ENCODE results near the gene PIGQ. TPM values are rescaled to one million over a fixed set of nuclear protein-coding genes. Genes with fewer than 3 reads are reported as not detected.

PIGQ gene
- total and polyA plus RNA-seq, 2 of the 13 experiments (the other 11 are each of a cell fraction or from before 2014, with no cell fraction given), result 7.7 to 19.7 TPM

DNA sequence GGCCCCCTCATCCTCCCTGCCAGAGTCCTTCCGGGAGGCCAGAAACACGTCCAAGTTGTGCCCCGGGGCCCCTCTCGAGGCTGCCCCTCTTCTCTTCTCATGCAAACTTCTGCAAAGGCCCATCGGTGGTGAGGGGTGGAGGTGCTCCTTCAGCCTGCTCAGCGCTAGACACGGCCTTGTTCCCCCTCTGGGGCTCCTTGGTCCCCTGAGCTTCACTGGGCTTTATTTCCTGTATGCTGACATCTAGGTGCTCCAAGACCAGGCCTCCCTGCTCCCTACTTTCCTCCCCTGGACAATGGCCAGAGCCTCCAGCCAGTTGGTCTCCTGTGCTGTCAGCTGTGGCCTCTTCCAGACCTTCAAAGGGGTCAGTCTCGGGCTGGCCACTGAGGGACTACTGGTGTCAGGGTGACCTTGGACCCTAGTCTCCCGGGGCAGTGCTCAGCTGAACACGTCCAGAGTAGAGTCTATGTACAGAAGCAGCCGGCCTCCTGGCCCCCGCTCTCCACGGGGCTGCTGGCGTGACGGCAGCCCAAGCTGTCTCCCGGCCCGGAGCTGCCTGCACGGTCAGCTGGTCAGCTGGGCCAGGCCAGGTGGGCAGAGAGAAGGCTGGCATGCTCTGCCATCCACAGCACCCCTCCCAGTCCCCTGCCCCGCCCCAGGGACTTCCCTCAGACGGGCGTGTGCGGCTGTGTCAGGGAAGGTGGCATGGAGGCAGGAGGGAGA is 11.3 kb upstream of the PIGQ start (continued):
- TF ChIP-seq, protein P1, sequence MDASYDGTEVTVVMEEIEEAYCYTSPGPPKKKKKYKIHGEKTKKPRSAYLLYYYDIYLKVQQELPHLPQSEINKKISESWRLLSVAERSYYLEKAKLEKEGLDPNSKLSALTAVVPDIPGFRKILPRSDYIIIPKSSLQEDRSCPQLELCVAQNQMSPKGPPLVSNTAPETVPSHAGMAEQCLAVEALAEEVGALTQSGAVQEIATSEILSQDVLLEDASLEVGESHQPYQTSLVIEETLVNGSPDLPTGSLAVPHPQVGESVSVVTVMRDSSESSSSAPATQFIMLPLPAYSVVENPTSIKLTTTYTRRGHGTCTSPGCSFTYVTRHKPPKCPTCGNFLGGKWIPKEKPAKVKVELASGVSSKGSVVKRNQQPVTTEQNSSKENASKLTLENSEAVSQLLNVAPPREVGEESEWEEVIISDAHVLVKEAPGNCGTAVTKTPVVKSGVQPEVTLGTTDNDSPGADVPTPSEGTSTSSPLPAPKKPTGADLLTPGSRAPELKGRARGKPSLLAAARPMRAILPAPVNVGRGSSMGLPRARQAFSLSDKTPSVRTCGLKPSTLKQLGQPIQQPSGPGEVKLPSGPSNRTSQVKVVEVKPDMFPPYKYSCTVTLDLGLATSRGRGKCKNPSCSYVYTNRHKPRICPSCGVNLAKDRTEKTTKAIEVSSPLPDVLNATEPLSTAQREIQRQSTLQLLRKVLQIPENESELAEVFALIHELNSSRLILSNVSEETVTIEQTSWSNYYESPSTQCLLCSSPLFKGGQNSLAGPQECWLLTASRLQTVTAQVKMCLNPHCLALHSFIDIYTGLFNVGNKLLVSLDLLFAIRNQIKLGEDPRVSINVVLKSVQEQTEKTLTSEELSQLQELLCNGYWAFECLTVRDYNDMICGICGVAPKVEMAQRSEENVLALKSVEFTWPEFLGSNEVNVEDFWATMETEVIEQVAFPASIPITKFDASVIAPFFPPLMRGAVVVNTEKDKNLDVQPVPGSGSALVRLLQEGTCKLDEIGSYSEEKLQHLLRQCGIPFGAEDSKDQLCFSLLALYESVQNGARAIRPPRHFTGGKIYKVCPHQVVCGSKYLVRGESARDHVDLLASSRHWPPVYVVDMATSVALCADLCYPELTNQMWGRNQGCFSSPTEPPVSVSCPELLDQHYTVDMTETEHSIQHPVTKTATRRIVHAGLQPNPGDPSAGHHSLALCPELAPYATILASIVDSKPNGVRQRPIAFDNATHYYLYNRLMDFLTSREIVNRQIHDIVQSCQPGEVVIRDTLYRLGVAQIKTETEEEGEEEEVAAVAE (CRISPR knock-in tag; IDR thresholded peaks at IDR 0.05; ENCODE audit: borderline replicate concordance), result no peak
- TF ChIP-seq ZBTB2 (CRISPR knock-in tag; IDR thresholded peaks at IDR 0.05; ENCODE audit: low read depth) (no peak), POLR2G (IDR thresholded peaks at IDR 0.05; ENCODE audit: low read depth, low read length) (no peak), ZNF510 (CRISPR knock-in tag; IDR thresholded peaks at IDR 0.05; ENCODE audit: low read depth) (0 out of 2 replicates have a peak, but pooled peaks have one; percentile 34), SALL1 (CRISPR knock-in tag; IDR thresholded peaks at IDR 0.05) (peak; percentile 91), KLF16 (CRISPR knock-in tag; IDR thresholded peaks at IDR 0.05) (peak in 1 of 2 experiments; percentile 43; a peak in 1 of 4 replicates), ZNF550 (CRISPR knock-in tag; IDR thresholded peaks at IDR 0.05; ENCODE audit: borderline replicate concordance) (no peak), UBTF (CRISPR knock-in tag; IDR thresholded peaks at IDR 0.05) (peak; percentile 78), ZNF101 (CRISPR knock-in tag; IDR thresholded peaks at IDR 0.05; ENCODE audit: borderline replicate concordance, low read depth) (no peak), ZNF562 (CRISPR knock-in tag; IDR thresholded peaks at IDR 0.05; ENCODE audit: borderline replicate concordance) (no peak), ETV6 (CRISPR knock-in tag; conservative IDR thresholded peaks at IDR 0.05) (no peak), PREB (CRISPR knock-in tag; IDR thresholded peaks at IDR 0.05) (no peak), ZNF121 (CRISPR knock-in tag; IDR thresholded peaks at IDR 0.05) (no peak), ZSCAN9 (CRISPR knock-in tag; IDR thresholded peaks at IDR 0.05; ENCODE audit: borderline replicate concordance) (peak; percentile 22; the same call in 1 of the 2 replicates), IRF9 (CRISPR knock-in tag; IDR thresholded peaks at IDR 0.05; ENCODE audit: borderline replicate concordance) (no peak), MYC (CRISPR knock-in tag; IDR thresholded peaks at IDR 0.05; ENCODE audit: borderline replicate concordance) (no peak)
- TF ChIP-seq, protein P2, sequence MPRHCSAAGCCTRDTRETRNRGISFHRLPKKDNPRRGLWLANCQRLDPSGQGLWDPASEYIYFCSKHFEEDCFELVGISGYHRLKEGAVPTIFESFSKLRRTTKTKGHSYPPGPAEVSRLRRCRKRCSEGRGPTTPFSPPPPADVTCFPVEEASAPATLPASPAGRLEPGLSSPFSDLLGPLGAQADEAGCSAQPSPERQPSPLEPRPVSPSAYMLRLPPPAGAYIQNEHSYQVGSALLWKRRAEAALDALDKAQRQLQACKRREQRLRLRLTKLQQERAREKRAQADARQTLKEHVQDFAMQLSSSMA (CRISPR knock-in tag; IDR thresholded peaks at IDR 0.05), result 0 out of 2 replicates have a peak, but pooled peaks have one; percentile 50

All from HepG2 (cell line).